Fibroblast of villous mesenchyme (primary cell): Measurements from ENCODE around the gene PDZRN3. TPM values are rescaled to one million over a fixed set of nuclear protein-coding genes. Genes with fewer than 3 reads are reported as not detected.

Experiments used
- DNase-seq: peaks from one replicate; pipeline ENCODE4 v3.0.0-alpha.2; 2010; ENCODE audit warnings: low read depth
- H3K4me3 ChIP-seq: 2 replicates; pipeline ENCODE4 v1.5.1; 2011; ENCODE audit warnings: low read depth, mild to moderate bottlenecking, low read length
- total RNA-seq: library from RNA; depleted of rRNA; stranded (reverse); fragments of >200 nt; gene quantifications from 2 replicates; pipeline ENCODE4 v1.2.3, GENCODE V29; 2012
- TF ChIP-seq, protein P1 (sequence below): IDR thresholded peaks from 2 replicates; pipeline ENCODE4 v1.5.1; 2012; ENCODE audit warnings: low read depth, mild to moderate bottlenecking, low read length; ENCODE audit not compliant: insufficient read depth

Gene PDZRN3
- total RNA-seq, 1 donor, result 33.7 TPM

DNA sequence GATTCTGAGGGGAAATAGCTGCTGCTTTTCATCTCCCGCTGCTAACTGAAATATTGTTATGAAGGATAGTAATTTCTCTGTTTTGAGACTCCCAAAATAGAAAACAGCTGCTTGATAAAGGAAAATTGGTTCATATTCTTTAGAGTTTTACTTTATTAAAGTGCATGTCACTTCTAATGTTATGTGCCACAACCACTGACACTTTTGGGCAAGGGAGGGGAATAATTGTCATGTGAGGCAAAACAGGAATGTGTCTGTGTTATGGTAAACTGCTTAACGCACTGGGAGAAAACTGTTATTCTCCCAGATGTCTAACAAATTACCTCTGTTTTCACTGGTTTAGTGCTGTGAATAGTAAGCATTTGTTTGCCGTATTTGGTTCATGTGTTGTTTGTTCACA lies 201.6 kb downstream of the PDZRN3 start:
- peak; percentile 65 for DNase-seq
- no peak overlapping the region for H3K4me3 ChIP-seq
- TF ChIP-seq, protein P1, sequence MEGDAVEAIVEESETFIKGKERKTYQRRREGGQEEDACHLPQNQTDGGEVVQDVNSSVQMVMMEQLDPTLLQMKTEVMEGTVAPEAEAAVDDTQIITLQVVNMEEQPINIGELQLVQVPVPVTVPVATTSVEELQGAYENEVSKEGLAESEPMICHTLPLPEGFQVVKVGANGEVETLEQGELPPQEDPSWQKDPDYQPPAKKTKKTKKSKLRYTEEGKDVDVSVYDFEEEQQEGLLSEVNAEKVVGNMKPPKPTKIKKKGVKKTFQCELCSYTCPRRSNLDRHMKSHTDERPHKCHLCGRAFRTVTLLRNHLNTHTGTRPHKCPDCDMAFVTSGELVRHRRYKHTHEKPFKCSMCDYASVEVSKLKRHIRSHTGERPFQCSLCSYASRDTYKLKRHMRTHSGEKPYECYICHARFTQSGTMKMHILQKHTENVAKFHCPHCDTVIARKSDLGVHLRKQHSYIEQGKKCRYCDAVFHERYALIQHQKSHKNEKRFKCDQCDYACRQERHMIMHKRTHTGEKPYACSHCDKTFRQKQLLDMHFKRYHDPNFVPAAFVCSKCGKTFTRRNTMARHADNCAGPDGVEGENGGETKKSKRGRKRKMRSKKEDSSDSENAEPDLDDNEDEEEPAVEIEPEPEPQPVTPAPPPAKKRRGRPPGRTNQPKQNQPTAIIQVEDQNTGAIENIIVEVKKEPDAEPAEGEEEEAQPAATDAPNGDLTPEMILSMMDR, result no peak

DNA sequence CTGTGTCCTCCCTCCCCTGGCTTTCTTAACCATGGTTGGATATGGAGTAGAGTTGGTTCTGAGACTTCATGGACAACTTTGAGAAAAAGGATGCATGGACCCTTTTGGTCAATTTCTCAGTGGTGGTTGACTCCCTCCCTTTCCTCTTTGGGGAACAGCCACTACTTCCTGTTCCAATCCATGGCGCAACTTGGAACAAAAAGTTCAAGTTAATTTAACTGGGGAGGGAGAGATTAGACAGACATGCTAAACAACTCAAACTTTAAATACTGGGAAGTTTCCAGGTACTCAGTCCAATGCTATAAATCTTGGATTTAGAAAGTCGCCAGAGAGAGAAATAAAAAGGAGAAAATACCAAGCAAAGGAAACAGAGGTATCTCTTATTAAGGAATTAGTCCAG lies 202.2 kb downstream of the PDZRN3 start:
- TF ChIP-seq, protein P1, result no peak
- no peak overlapping the region for H3K4me3 ChIP-seq
- DNase-seq, result peak; percentile 62

DNA sequence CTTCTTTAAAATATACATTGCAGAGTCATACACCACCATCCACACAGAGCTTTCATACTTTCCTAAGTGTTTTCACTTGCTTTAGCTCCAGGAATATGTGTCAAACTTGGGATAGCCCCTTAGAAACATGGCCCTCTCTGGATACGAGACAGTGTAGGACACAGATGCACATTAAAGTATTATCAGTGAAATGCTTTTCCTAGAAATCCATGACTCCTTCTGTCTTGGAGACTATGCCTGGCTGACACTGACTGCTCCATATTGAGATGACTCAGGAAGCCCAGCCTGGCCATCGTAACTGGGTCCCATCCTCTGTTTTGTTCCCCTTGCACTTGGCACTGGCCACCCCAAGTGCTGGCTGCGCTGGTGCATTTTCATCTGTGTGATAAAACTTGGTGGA lies 204.8 kb downstream of the PDZRN3 start:
- no peak overlapping the region for H3K4me3 ChIP-seq
- DNase-seq, result no peak
- TF ChIP-seq, protein P1, result no peak

DNA sequence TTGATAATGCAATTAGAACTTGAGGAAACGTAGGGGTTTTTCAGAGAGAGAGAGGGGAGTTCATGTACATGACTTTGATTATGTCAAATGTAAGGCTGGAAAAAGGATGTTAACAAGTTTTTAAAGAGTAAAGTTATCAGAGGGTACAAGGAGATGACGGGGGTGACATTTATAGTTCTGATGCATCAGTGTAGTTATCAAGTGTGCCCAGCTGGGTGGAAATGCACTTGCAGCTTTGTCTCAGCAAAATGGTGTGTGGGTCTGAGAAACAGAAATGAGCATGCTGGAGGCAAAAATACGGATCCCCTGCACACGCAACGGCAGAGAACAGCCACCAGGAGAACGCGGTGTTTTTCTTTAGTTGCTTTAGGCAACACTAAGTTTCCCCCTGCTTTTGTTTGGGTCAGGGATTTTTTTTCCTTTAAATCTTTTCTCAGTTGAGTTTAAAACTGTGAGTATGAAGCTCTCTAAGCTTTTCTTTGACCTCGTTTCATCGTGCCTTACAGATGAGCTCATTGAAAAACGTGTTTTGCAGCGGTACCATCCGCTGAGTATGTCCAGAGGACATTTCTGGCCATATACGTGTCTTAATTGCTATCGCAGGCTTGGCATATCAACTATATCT lies 205.4 kb downstream of the PDZRN3 start:
- TF ChIP-seq, protein P1, result peak; percentile 26
- peak; percentile 69 for DNase-seq
- no peak overlapping the region for H3K4me3 ChIP-seq

DNA sequence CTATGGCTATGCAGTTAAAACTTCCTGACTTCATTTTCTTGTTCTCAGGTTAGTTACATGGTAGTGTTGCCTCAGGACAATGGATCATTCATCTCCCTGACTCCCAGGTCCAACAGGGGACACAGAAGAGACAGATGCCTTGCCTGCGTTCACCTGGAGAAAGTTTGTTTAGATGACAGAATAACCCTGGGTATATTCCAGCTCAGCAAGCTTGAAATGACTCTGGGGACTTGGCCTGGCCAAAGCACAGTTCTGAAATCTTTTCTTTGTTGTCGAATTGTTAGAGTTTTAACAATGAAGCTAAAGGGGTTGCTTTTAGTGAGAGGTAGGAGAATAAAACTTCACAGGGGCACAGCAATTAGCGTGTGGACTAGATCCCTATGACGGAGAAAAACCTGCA lies 206.1 kb downstream of the PDZRN3 start:
- no peak for DNase-seq
- no peak overlapping the region for H3K4me3 ChIP-seq
- TF ChIP-seq, protein P1, result no peak

DNA sequence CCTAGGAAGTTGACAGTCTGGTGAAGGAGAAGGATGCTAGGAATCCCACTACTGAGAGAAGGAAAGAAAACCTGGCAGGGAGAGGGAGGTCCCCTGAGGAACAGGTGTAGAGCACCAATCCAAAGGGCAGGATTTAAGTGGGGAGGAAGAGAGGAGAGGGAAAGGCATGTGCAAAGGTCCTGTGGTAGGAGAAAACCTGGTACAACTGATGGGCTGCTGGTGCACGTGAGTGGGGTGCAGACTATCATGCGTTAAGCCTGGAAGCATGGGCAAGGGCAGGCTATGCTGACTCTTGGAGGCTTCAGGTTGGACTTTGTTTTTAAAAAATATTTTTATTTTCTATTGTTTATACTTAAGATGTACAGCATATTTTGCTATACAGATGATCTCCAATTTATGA lies 209.6 kb downstream of the PDZRN3 start:
- DNase-seq, result no peak
- H3K4me3 ChIP-seq, result no peak overlapping the region
- TF ChIP-seq, protein P1, result no peak

DNA sequence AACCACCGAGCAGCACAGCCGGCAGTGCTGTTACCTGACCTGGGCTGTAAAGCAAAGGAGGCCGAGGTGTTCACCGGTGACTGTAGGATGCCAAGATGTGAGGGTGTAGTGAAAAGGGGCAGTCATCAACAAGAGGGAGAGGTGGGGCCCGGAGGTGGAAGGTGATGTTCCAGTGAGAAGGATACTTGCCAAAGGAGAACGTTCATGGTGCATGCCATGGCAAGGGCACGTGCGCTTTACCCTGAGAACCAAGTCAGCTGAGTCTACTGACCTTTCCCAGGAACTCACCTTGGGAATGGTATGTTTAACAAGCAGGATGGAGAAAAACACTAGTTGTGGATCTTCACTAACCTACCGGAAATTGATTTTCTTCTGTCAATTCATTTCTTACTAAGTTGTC lies 211.1 kb downstream of the PDZRN3 start:
- DNase-seq, result no peak
- TF ChIP-seq, protein P1, result no peak
- H3K4me3 ChIP-seq, result no peak overlapping the region
